Progenitor cell of endocrine pancreas (in vitro differentiated cells): ENCODE measurements around the gene DLGAP1. TPM values are rescaled to one million over a fixed set of nuclear protein-coding genes. Genes with fewer than 3 reads are reported as not detected.
"Not testable (repeated sequence)": the region's sequence is repeated elsewhere in the genome, so short reads cannot be mapped to it uniquely, and the experiment has no call there.

ENCODE experiments used
- DNase-seq: peaks from one replicate; pipeline ENCODE4 v3.0.0; 2021; ENCODE audit warnings: low spot score; ENCODE audit not compliant: unreplicated experiment
- H3K27ac Mint-ChIP-seq: 2 replicates; pipeline ENCODE4 v1.8.0; 2021; ENCODE audit warnings: mild to moderate bottlenecking, moderate library complexity, mixed read lengths
- H3K27me3 Mint-ChIP-seq: 2 replicates; pipeline ENCODE4 v1.8.0; 2021; ENCODE audit warnings: mixed read lengths
- H3K36me3 Mint-ChIP-seq: 2 replicates; pipeline ENCODE4 v1.8.0; 2022; ENCODE audit warnings: mixed read lengths; ENCODE audit not compliant: insufficient read depth
- H3K4me1 Mint-ChIP-seq: 2 replicates; pipeline ENCODE4 v1.8.0; 2021; ENCODE audit warnings: low read depth, mixed read lengths
- H3K4me3 Mint-ChIP-seq: 2 replicates; pipeline ENCODE4 v1.8.0; 2021; ENCODE audit warnings: low read depth, mild to moderate bottlenecking, moderate library complexity, mixed read lengths
- H3K9me3 Mint-ChIP-seq: 2 replicates; pipeline ENCODE4 v1.8.0; 2021; ENCODE audit warnings: low read depth, mixed read lengths
- CTCF ChIP-seq: fragments of 200-600 bp; sonication (generic); IDR thresholded peaks from one replicate; pipeline ENCODE4 v1.5.0; 2021; ENCODE audit warnings: antibody characterized with exemption, mild to moderate bottlenecking; ENCODE audit not compliant: unreplicated experiment
- total RNA-seq: library from RNA; stranded (reverse); gene quantifications from 2 replicates; pipeline ENCODE4 v1.2.1, GENCODE V29; 2021

DLGAP1 gene
- total RNA-seq, 1 donor from 2014 or later: 16.7 TPM

GRCh38 chr18:3605486-3605952, 849.6 kb downstream of the DLGAP1 start:
- no peaks in the 10 kb centered on the region for H3K9me3 Mint-ChIP-seq
- H3K27me3 Mint-ChIP-seq: peaks cover 8% of the 10 kb centered on the region
- TF ChIP-seq CTCF: no peak
- H3K4me1 Mint-ChIP-seq: peaks cover 5% of the 10 kb centered on the region
- DNase-seq: no peak
- H3K4me3 Mint-ChIP-seq: no peak overlapping the region
- no peak overlapping the region for H3K27ac Mint-ChIP-seq
- no peaks in the 10 kb centered on the region for H3K36me3 Mint-ChIP-seq

- H3K9me3 Mint-ChIP-seq: no peaks in the 10 kb centered on the region
- H3K4me1 Mint-ChIP-seq: peaks cover 5% of the 10 kb centered on the region
- no peak overlapping the region for H3K4me3 Mint-ChIP-seq
- DNase-seq: no peak
- no peak overlapping the region for H3K27ac Mint-ChIP-seq
- H3K27me3 Mint-ChIP-seq: peaks cover 8% of the 10 kb centered on the region
- no peaks in the 10 kb centered on the region for H3K36me3 Mint-ChIP-seq
- no peak for TF ChIP-seq CTCF
These were observed 850.4 kb downstream of the DLGAP1 start for GRCh38 chr18:3604498-3605408.

- Mint-ChIP-seq H3K27ac (no peak overlapping the region), H3K9me3 (no peaks in the 10 kb centered on the region), H3K36me3 (no peaks in the 10 kb centered on the region), H3K4me3 (no peak overlapping the region), H3K27me3 (peaks cover 5% of the 10 kb centered on the region), H3K4me1 (peaks cover 5% of the 10 kb centered on the region)
- no peak for DNase-seq
- TF ChIP-seq CTCF: no peak
These were observed 850.9 kb downstream of the DLGAP1 start for GRCh38 chr18:3604235-3604497.

- H3K9me3 Mint-ChIP-seq: no peaks in the 10 kb centered on the region
- no peak for DNase-seq
These were observed 851.5 kb downstream of the DLGAP1 start for GRCh38 chr18:3603421-3604234.

GRCh38 chr18:3601106-3601755, 853.9 kb downstream of the DLGAP1 start:
- DNase-seq, H3K27ac Mint-ChIP-seq, H3K9me3 Mint-ChIP-seq, H3K4me3 Mint-ChIP-seq, H3K36me3 Mint-ChIP-seq, H3K27me3 Mint-ChIP-seq: not testable (repeated sequence)
- peaks cover 16% of the 10 kb centered on the region for H3K4me1 Mint-ChIP-seq

More at GRCh38 chr18:3603421-3604234, 851.5 kb downstream of the DLGAP1 start:
- Mint-ChIP-seq H3K4me3 (no peak overlapping the region), H3K36me3 (no peaks in the 10 kb centered on the region), H3K27me3 (peaks cover 5% of the 10 kb centered on the region), H3K4me1 (peaks cover 5% of the 10 kb centered on the region), H3K27ac (no peak overlapping the region)
- TF ChIP-seq CTCF: no peak
